B cell (primary cell): ENCODE results near the gene STH. TPM values are rescaled to one million over a fixed set of nuclear protein-coding genes. Genes with fewer than 3 reads are reported as not detected.

ENCODE experiments used
- ATAC-seq: fragments of 200-7000 bp; cut with Tn5 transposase; one replicate; pipeline ENCODE4 v1.10.0; 2021; ENCODE audit warnings: low read depth, mild to moderate bottlenecking, moderate number of reproducible peaks, moderate library complexity
- CTCF ChIA-PET: fragments of 350-600 bp; sonication (Branson Sonifier 250); formaldehyde crosslinking; loops from one replicate; lab custom pipeline; 2021; ENCODE audit warnings: antibody characterized with exemption, inconsistent platforms; lab: Charles Lee
- POLR2A ChIA-PET: fragments of 350-600 bp; sonication (Branson Sonifier 250); formaldehyde crosslinking; loops from one replicate; lab custom pipeline; 2021; ENCODE audit warnings: antibody characterized with exemption; lab: Charles Lee
- DNase-seq: peaks from one replicate; pipeline ENCODE4 v3.0.0; 2013
- H2AFZ ChIP-seq: 2 replicates; pipeline ENCODE4 v1.6.1; 2012; ENCODE audit warnings: mild to moderate bottlenecking, low read depth, low read length; ENCODE audit not compliant: insufficient read depth, poor library complexity, severe bottlenecking
- H3K27ac ChIP-seq, 2 donors: 1 replicate in 1 of 2; 2 replicates in 1 of 2; pipeline ENCODE4 v1.5.1; 2012 to 2013; ENCODE audit warnings: low read length in 2 of 2, mild to moderate bottlenecking in 2 of 2, moderate library complexity in 1 of 2
- H3K27me3 ChIP-seq, 4 experiments: fragments of 200-600 bp in 1 of 4; sonication (generic) in 1 of 4; replicated peaks in 1 of 4; 1 replicate in 2 of 4; 2 replicates in 2 of 4; pipeline versions ENCODE4 v1.6.1 to v1.7.0; 2013 to 2016; ENCODE audit warnings: low read length in 3 of 4, mild to moderate bottlenecking in 2 of 4, mixed read lengths in 1 of 4, moderate library complexity in 1 of 4; ENCODE audit not compliant: insufficient read depth in 4 of 4, control insufficient read depth in 3 of 4; ENCODE audit errors: control extremely low read depth in 1 of 4
- H3K36me3 ChIP-seq, 2 experiments: replicated peaks in 1 of 2; 1 replicate in 1 of 2; 2 replicates in 1 of 2; pipeline versions ENCODE4 v1.6.1 to v1.7.1; 2013; ENCODE audit warnings: low read length in 1 of 2; ENCODE audit not compliant: insufficient read depth in 2 of 2, control insufficient read depth in 1 of 2; ENCODE audit errors: control extremely low read depth in 1 of 2, extremely low read depth in 1 of 2
- H3K4me1 ChIP-seq, 2 donors: fragments of 200-600 bp in 1 of 2; sonication (generic) in 1 of 2; 1 replicate in 1 of 2; 2 replicates in 1 of 2; pipeline versions ENCODE4 v1.5.1 to v1.6.1; 2013 to 2017; ENCODE audit warnings: low read length in 2 of 2; ENCODE audit not compliant: control insufficient read depth in 2 of 2, insufficient read depth in 2 of 2
- H3K4me2 ChIP-seq: replicated peaks from 2 replicates; pipeline ENCODE3; 2012; ENCODE audit warnings: mild to moderate bottlenecking, low read depth, low read length; ENCODE audit not compliant: poor library complexity, severe bottlenecking
- H3K4me3 ChIP-seq, 5 experiments: fragments of 200-600 bp in 1 of 5; sonication (generic) in 1 of 5; 1 replicate in 3 of 5; 2 replicates in 2 of 5; pipeline versions ENCODE4 v1.5.1 to v1.7.0; 2011 to 2016; ENCODE audit warnings: low read length in 4 of 5, mild to moderate bottlenecking in 4 of 5, low read depth in 2 of 5, control low read depth in 1 of 5, moderate library complexity in 1 of 5; ENCODE audit not compliant: insufficient read depth in 1 of 5; ENCODE audit errors: control extremely low read depth in 1 of 5, extremely low read depth in 1 of 5
- H3K79me2 ChIP-seq: fragments of 200-600 bp; sonication (generic); one replicate; pipeline ENCODE4 v1.6.0; 2016; ENCODE audit warnings: low read length; ENCODE audit not compliant: control insufficient read depth, insufficient read depth
- H3K9ac ChIP-seq: fragments of 200-600 bp; sonication (generic); 2 replicates; pipeline ENCODE4 v1.6.1; 2017; ENCODE audit warnings: mild to moderate bottlenecking, low read length, moderate library complexity
- H3K9me3 ChIP-seq, 3 donors: one replicate each; pipeline versions ENCODE4 v1.6.1 to v1.7.1; 2013; ENCODE audit warnings: low read length in 2 of 3; ENCODE audit not compliant: control insufficient read depth in 2 of 3, insufficient read depth in 1 of 3; ENCODE audit errors: control extremely low read depth in 1 of 3
- H4K20me1 ChIP-seq: 2 replicates; pipeline ENCODE4 v1.6.0; 2012; ENCODE audit warnings: mild to moderate bottlenecking, low read length; ENCODE audit not compliant: insufficient read depth, control insufficient read depth, poor library complexity, severe bottlenecking
- H3K27ac Mint-ChIP-seq: one replicate; pipeline ENCODE4 v1.8.0; 2021; ENCODE audit warnings: mixed read lengths
- H3K27me3 Mint-ChIP-seq: one replicate; pipeline ENCODE4 v1.8.0; 2021; ENCODE audit warnings: mixed read lengths
- H3K4me1 Mint-ChIP-seq: one replicate; pipeline ENCODE4 v1.8.0; 2021; ENCODE audit warnings: mixed read lengths
- H3K4me3 Mint-ChIP-seq: one replicate; pipeline ENCODE4 v1.8.0; 2021; ENCODE audit warnings: mixed read lengths
- H3K9me3 Mint-ChIP-seq: one replicate; pipeline ENCODE4 v1.8.0; 2022; ENCODE audit warnings: mixed read lengths; ENCODE audit not compliant: insufficient read depth
- CTCF ChIP-seq: fragments of 200-600 bp; IDR thresholded peaks from one replicate; pipeline ENCODE4 v1.8.0; 2022; ENCODE audit warnings: antibody characterized with exemption, mild to moderate bottlenecking
- EZH2 ChIP-seq: IDR thresholded peaks from 2 replicates; pipeline ENCODE4 v1.6.1; 2012; ENCODE audit warnings: borderline replicate concordance, low read depth, mild to moderate bottlenecking, moderate library complexity, low read length; ENCODE audit not compliant: insufficient read depth, poor library complexity, severe bottlenecking
- WGBS: methylation state at CpG from one replicate; pipeline ENCODE4 v1.1.5; 2013; ENCODE audit warnings: missing lambda C conversion rate; ENCODE audit not compliant: insufficient coverage; 5-methylcytosine and 5-hydroxymethylcytosine counted together
- intact Hi-C: fragments of 100-400 bp; cut with micrococcal nuclease; formaldehyde crosslinking; loops from one replicate; pipeline ENCODE4 v1.10.0; 2022
- polyA plus RNA-seq: library from polyadenylated mRNA; depleted of rRNA; stranded (reverse); fragments of >200 nt; gene quantifications from 2 replicates; pipeline ENCODE4 v1.2.3, GENCODE V29; 2012
- total RNA-seq, 2 donors: library from RNA; stranded (reverse); fragments of 120-200 nt in 1 of 2; gene quantifications; 1 replicate in 1 of 2; 2 replicates in 1 of 2; pipeline versions ENCODE4 v1.2.3 to v1.2.4, GENCODE V29; 2013 to 2022

Gene STH
- total and polyA plus RNA-seq, 2 donors (not counting 1 experiment from before 2014, with no cell fraction given), result not detected

DNA sequence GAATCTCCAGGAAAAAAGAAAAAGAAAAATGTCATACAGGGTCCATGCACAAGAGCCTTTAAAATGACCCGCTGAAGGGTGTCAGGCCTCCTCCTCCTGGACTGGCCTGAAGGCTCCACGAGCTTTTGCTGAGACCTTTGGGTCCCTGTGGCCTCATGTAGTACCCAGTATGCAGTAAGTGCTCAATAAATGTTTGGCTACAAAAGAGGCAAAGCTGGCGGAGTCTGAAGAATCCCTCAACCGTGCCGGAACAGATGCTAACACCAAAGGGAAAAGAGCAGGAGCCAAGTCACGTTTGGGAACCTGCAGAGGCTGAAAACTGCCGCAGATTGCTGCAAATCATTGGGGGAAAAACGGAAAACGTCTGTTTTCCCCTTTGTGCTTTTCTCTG is 845 bp downstream of the STH start:
- CTCF ChIA-PET, result interaction anchor here (0.6 to 7.6 kb wide), 5 partner anchors 20 to 287 kb away, joined by 3 to 122 read pairs (median 11); no protein-coding TSS in a partner anchor

DNA sequence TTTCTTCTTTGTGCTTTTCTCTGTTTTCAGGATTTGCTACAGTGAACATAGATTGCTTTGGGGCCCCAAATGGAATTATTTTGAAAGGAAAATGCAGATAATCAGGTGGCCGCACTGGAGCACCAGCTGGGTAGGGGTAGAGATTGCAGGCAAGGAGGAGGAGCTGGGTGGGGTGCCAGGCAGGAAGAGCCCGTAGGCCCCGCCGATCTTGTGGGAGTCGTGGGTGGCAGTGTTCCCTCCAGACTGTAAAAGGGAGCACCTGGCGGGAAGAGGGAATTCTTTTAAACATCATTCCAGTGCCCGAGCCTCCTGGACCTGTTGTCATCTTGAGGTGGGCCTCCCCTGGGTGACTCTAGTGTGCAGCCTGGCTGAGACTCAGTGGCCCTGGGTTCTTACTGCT is 1.2 kb downstream of the STH start:
- no peaks in the 10 kb centered on the region for H4K20me1 ChIP-seq
- ChIA-PET CTCF (interaction anchor here (0.6 to 7.6 kb wide), 6 partner anchors 20 to 286 kb away, joined by 6 to 122 read pairs (median 40); no protein-coding TSS in a partner anchor), POLR2A (no interaction called here)
- peaks cover 0 to 5% of the 10 kb centered on the region in 2 donors for H3K4me1 ChIP-seq
- WGBS, result 82% methylated on average over 7 of the region's 7 CpGs
- Mint-ChIP-seq H3K27ac (no peak overlapping the region), H3K4me1 (no peaks in the 10 kb centered on the region), H3K9me3 (no peaks in the 10 kb centered on the region), H3K27me3 (no peaks in the 10 kb centered on the region), H3K4me3 (no peak overlapping the region)
- TF ChIP-seq CTCF (no peak), EZH2 (no peak)
- no peak overlapping the region for H2AFZ ChIP-seq
- intact Hi-C loops, result no loop called here
- no peak for DNase-seq
- no peak for ATAC-seq
- H3K9me3 ChIP-seq, result no peaks in the 10 kb centered on the region
- H3K4me2 ChIP-seq, result no peak overlapping the region
- no peaks in the 10 kb centered on the region for H3K79me2 ChIP-seq
- H3K4me3 ChIP-seq, result no peak overlapping the region
- H3K36me3 ChIP-seq, result no peaks in the 10 kb centered on the region
- no peak overlapping the region for H3K9ac ChIP-seq
- no peaks in the 10 kb centered on the region for H3K27me3 ChIP-seq
- no peak overlapping the region for H3K27ac ChIP-seq

More for the DNA sequence above, 845 bp downstream of the STH start:
- no peak for DNase-seq
- H3K36me3 ChIP-seq, result no peaks in the 10 kb centered on the region
- H4K20me1 ChIP-seq, result no peaks in the 10 kb centered on the region
- Mint-ChIP-seq H3K9me3 (no peaks in the 10 kb centered on the region), H3K27me3 (no peaks in the 10 kb centered on the region), H3K27ac (no peak overlapping the region), H3K4me1 (no peaks in the 10 kb centered on the region), H3K4me3 (no peak overlapping the region)
- H3K27me3 ChIP-seq, result no peaks in the 10 kb centered on the region
- H3K79me2 ChIP-seq, result no peaks in the 10 kb centered on the region
- intact Hi-C loops, result no loop called here
- no peak overlapping the region for H3K4me3 ChIP-seq
- no peak for ATAC-seq
- no peak overlapping the region for H3K9ac ChIP-seq
- no peak overlapping the region for H3K27ac ChIP-seq
- peaks cover 0 to 5% of the 10 kb centered on the region in 2 donors for H3K4me1 ChIP-seq
- no peak overlapping the region for H3K4me2 ChIP-seq
- H3K9me3 ChIP-seq, result no peaks in the 10 kb centered on the region
- 81% methylated on average over 9 of the region's 9 CpGs for WGBS
- no peak overlapping the region for H2AFZ ChIP-seq
- no peak for TF ChIP-seq EZH2
- POLR2A ChIA-PET, result no interaction called here
